GM23338 (cell line): ENCODE data around the gene METRNL. TPM values are rescaled to one million over a fixed set of nuclear protein-coding genes. Genes with fewer than 3 reads are reported as not detected.
"Not testable (repeated sequence)": the region's sequence is repeated elsewhere in the genome, so short reads cannot be mapped to it uniquely, and the experiment has no call there.

Experiments used
- ATAC-seq: fragments of 200-7000 bp; cut with Tn5 transposase; 3 replicates; pipeline ENCODE4 v1.9.1; 2020
- DNase-seq: peaks from one replicate; pipeline ENCODE4 v3.0.0-alpha.2; 2015; ENCODE audit warnings: low spot score
- H2AFZ ChIP-seq: fragments of 200-600 bp; sonication (generic); 2 replicates; pipeline ENCODE4 v1.8.0; 2016; ENCODE audit warnings: antibody characterized with exemption, mild to moderate bottlenecking, moderate library complexity
- H3F3A ChIP-seq: fragments of 200-600 bp; sonication (generic); replicated peaks from 2 replicates; pipeline ENCODE4 v1.8.0; 2017; ENCODE audit warnings: antibody characterized with exemption, mixed run types, low read depth
- H3K27ac ChIP-seq: fragments of 200-600 bp; sonication (generic); 2 replicates; pipeline ENCODE4 v1.6.1; 2016; ENCODE audit warnings: low read depth
- H3K27me3 ChIP-seq: fragments of 200-600 bp; sonication (generic); 2 replicates; pipeline ENCODE4 v1.8.0; 2016; ENCODE audit warnings: mild to moderate bottlenecking, mixed run types, moderate library complexity; ENCODE audit not compliant: insufficient read depth
- H3K36me3 ChIP-seq: fragments of 200-600 bp; sonication (generic); 2 replicates; pipeline ENCODE4 v1.8.0; 2016; ENCODE audit warnings: mild to moderate bottlenecking; ENCODE audit not compliant: insufficient read depth
- H3K4me1 ChIP-seq: fragments of 200-600 bp; sonication (generic); 2 replicates; pipeline ENCODE4 v1.8.0; 2016; ENCODE audit warnings: mild to moderate bottlenecking, moderate library complexity; ENCODE audit not compliant: insufficient read depth
- H3K4me2 ChIP-seq: fragments of 200-600 bp; sonication (generic); 2 replicates; pipeline ENCODE4 v1.7.1; 2017; ENCODE audit warnings: mixed run types
- H3K4me3 ChIP-seq: fragments of 200-600 bp; sonication (generic); 2 replicates; pipeline ENCODE4 v1.6.1; 2016; ENCODE audit warnings: mixed run types
- H3K79me2 ChIP-seq: fragments of 200-600 bp; sonication (generic); replicated peaks from 2 replicates; pipeline ENCODE4 v1.8.0; 2017; ENCODE audit warnings: mild to moderate bottlenecking; ENCODE audit not compliant: insufficient read depth
- H3K9me2 ChIP-seq: fragments of 200-600 bp; sonication (generic); 2 replicates; pipeline ENCODE4 v1.8.0; 2017; ENCODE audit not compliant: insufficient read depth
- H4K20me1 ChIP-seq: fragments of 200-600 bp; sonication (generic); replicated peaks from 2 replicates; pipeline ENCODE4 v1.8.0; 2017; ENCODE audit warnings: mild to moderate bottlenecking; ENCODE audit not compliant: insufficient read depth
- H3K27ac Mint-ChIP-seq: 2 replicates; pipeline ENCODE4 v1.8.0; 2020; ENCODE audit warnings: inconsistent platforms, mild to moderate bottlenecking, moderate library complexity, mixed read lengths
- H3K27me3 Mint-ChIP-seq: 3 replicates; pipeline ENCODE4 v1.8.0; 2022; ENCODE audit warnings: low read depth, mild to moderate bottlenecking, moderate library complexity, mixed read lengths, inconsistent platforms; ENCODE audit not compliant: insufficient read depth, poor library complexity
- H3K36me3 Mint-ChIP-seq: 3 replicates; pipeline ENCODE4 v1.8.0; 2021; ENCODE audit warnings: low read depth, mild to moderate bottlenecking, inconsistent platforms, moderate library complexity, mixed read lengths
- H3K4me1 Mint-ChIP-seq: 3 replicates; pipeline ENCODE4 v1.8.0; 2020; ENCODE audit warnings: mild to moderate bottlenecking, inconsistent platforms, mixed read lengths
- H3K4me3 Mint-ChIP-seq: 3 replicates; pipeline ENCODE4 v1.8.0; 2021; ENCODE audit warnings: moderate library complexity, mild to moderate bottlenecking, inconsistent platforms, mixed read lengths
- H3K9me3 Mint-ChIP-seq: 3 replicates; pipeline ENCODE4 v1.8.0; 2020; ENCODE audit warnings: moderate library complexity, mild to moderate bottlenecking, inconsistent platforms, mixed read lengths
- CTCF ChIP-seq, 2 experiments: fragments of 200-600 bp in 1 of 2; sonication (generic) in 1 of 2; conservative IDR thresholded peaks; 2 replicates each; pipeline versions ENCODE4 v1.5.1 to v1.6.1; 2016 to 2017; ENCODE audit warnings: antibody characterized with exemption in 2 of 2, low read depth in 2 of 2, mild to moderate bottlenecking in 2 of 2, moderate library complexity in 1 of 2
- EZH2 ChIP-seq: fragments of 200-600 bp; sonication (generic); IDR thresholded peaks from one replicate; pipeline ENCODE4 v1.8.0; 2017; ENCODE audit warnings: antibody characterized with exemption, mild to moderate bottlenecking, low read depth; ENCODE audit not compliant: unreplicated experiment
- JUNB ChIP-seq: IDR thresholded peaks from one replicate; pipeline ENCODE4 v1.6.1; 2016; ENCODE audit warnings: antibody characterized with exemption; ENCODE audit not compliant: unreplicated experiment
- POLR2AphosphoS5 ChIP-seq: IDR thresholded peaks from 2 replicates; pipeline ENCODE4 v1.6.1; 2016; ENCODE audit warnings: antibody characterized with exemption, low read depth
- REST ChIP-seq: IDR thresholded peaks from one replicate; pipeline ENCODE4 v1.6.1; 2018; ENCODE audit warnings: antibody characterized with exemption; ENCODE audit not compliant: unreplicated experiment
- STAT1 ChIP-seq: IDR thresholded peaks from one replicate; pipeline ENCODE4 v1.6.1; 2016; ENCODE audit warnings: antibody characterized with exemption; ENCODE audit not compliant: unreplicated experiment
- ZNF462 ChIP-seq: fragments of 250-450 bp; sonication (Bioruptor Pico); IDR thresholded peaks from 2 replicates; pipeline ENCODE4 v1.5.0; 2020; ENCODE audit warnings: mild to moderate bottlenecking, moderate library complexity
- polyA plus RNA-seq: library from polyadenylated mRNA; unstranded; fragments of >200 nt; fragmentation: Nextera tagmentation; extraction: Ambion mirVana; gene quantifications from 2 replicates; pipeline ENCODE4 v1.2.1, GENCODE V29; 2016
- total RNA-seq: library from RNA; depleted of rRNA; stranded (reverse); fragments of >200 nt; shearing (Covaris generic); gene quantifications from 2 replicates; pipeline ENCODE4 v1.2.3, GENCODE V29; 2014

METRNL gene
- total and polyA plus RNA-seq, 2 experiments from 2014 or later = 12.2 to 20.2 TPM

- TF ChIP-seq ZNF462 (CRISPR knock-in tag) = no peak
Measured at GRCh38 chr17:83054518-83055125, 24.8 kb upstream of the METRNL start (continued).

DNA sequence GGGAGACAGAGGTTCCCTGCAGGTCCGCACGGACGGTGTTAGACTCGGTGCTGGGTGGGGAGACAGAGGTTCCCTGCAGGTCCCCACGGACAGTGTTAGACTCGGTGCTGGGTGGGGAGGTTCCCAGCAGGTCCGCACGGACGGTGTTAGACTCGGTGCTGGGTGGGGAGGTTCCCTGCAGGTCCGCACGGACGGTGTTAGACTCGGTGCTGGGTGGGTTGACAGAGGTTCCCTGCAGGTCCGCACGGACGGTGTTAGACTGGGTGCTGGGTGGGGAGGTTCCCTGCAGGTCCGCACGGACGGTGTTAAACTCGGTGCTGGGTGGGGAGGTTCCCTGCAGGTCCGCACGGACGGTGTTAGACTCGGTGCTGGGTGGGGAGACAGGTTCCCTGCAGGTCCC, 24.2 kb upstream of the METRNL start:
- not testable (repeated sequence) for H3K36me3 Mint-ChIP-seq, DNase-seq, H3K4me1 Mint-ChIP-seq, H3K9me2 ChIP-seq, H3K27ac Mint-ChIP-seq, H3K27me3 ChIP-seq, H3K9me3 Mint-ChIP-seq, H3K4me1 ChIP-seq, ATAC-seq, H3K4me3 Mint-ChIP-seq, H3K36me3 ChIP-seq, H3F3A ChIP-seq, H2AFZ ChIP-seq, H4K20me1 ChIP-seq, H3K4me2 ChIP-seq, H3K4me3 ChIP-seq, H3K79me2 ChIP-seq, H3K27ac ChIP-seq
- H3K27me3 Mint-ChIP-seq = peaks cover 15% of the 10 kb centered on the region

GRCh38 chr17:83055911-83056582, 23.4 kb upstream of the METRNL start:
- no peak overlapping the region for H3K27ac Mint-ChIP-seq
- no peaks in the 10 kb centered on the region for H3K36me3 ChIP-seq
- no peak for DNase-seq
- H3F3A ChIP-seq = no peaks in the 10 kb centered on the region
- ATAC-seq = no peak
- H3K79me2 ChIP-seq = no peaks in the 10 kb centered on the region
- peaks cover 7% of the 10 kb centered on the region for H3K27me3 Mint-ChIP-seq
- H3K4me1 Mint-ChIP-seq = no peaks in the 10 kb centered on the region; the same call in 1 of the 3 replicates
- no peak overlapping the region for H3K4me3 Mint-ChIP-seq
- no peaks in the 10 kb centered on the region for H4K20me1 ChIP-seq
- H3K9me2 ChIP-seq = no peaks in the 10 kb centered on the region
- no peaks in the 10 kb centered on the region for H3K36me3 Mint-ChIP-seq
- no peaks in the 10 kb centered on the region for H3K4me1 ChIP-seq
- no peaks in the 10 kb centered on the region; the same call in 1 of the 3 replicates for H3K9me3 Mint-ChIP-seq
- H3K4me3 ChIP-seq = no peak overlapping the region
- H3K27me3 ChIP-seq = no peaks in the 10 kb centered on the region
- H2AFZ ChIP-seq = no peak overlapping the region
- H3K4me2 ChIP-seq = no peak overlapping the region
- no peak overlapping the region for H3K27ac ChIP-seq
- no peak for TF ChIP-seq CTCF (conservative IDR thresholded peaks at IDR 0.05; ENCODE audit: low read depth in 2 of 2)
- TF ChIP-seq JUNB = no peak
- no peak for TF ChIP-seq EZH2
- no peak for TF ChIP-seq POLR2AphosphoS5
- no peak for TF ChIP-seq STAT1
- no peak for TF ChIP-seq REST
